Gastroesophageal sphincter (tissue), 4 donors: ENCODE results near the gene NPY2R. TPM values are rescaled to one million over a fixed set of nuclear protein-coding genes. Genes with fewer than 3 reads are reported as not detected.

ENCODE experiments used
- ATAC-seq: fragments of 150-250 bp; one replicate; pipeline ENCODE4 v1.9.1; 2016; ENCODE audit warnings: mild to moderate bottlenecking, moderate library complexity
- H3K27ac ChIP-seq, 4 donors: fragments of 200-600 bp; sonication (generic) in 3 of 4; 1 replicate in 3 of 4; 2 replicates in 1 of 4; pipeline ENCODE4 v1.5.1; 2016 to 2019
- H3K27me3 ChIP-seq: fragments of 200-600 bp; sonication (generic); one replicate; pipeline ENCODE4 v1.5.1; 2019
- H3K36me3 ChIP-seq, 2 donors: fragments of 200-600 bp; sonication (generic); one replicate each; pipeline ENCODE4 v1.5.1; 2019; ENCODE audit warnings: control low read depth in 1 of 2
- H3K4me1 ChIP-seq, 3 donors: fragments of 200-600 bp; sonication (generic); 1 replicate in 2 of 3; 2 replicates in 1 of 3; pipeline ENCODE4 v1.5.1; 2016 to 2019; ENCODE audit warnings: control low read depth in 2 of 3
- H3K4me3 ChIP-seq, 2 donors: fragments of 200-600 bp; sonication (generic); one replicate each; pipeline ENCODE4 v1.5.1; 2019; ENCODE audit warnings: mild to moderate bottlenecking in 1 of 2, moderate library complexity in 1 of 2
- H3K9me3 ChIP-seq, 3 donors: fragments of 200-600 bp; sonication (generic); one replicate each; pipeline ENCODE4 v1.5.1; 2017 to 2019; ENCODE audit warnings: control low read depth in 2 of 3
- EP300 ChIP-seq: sonication (generic); formaldehyde crosslinking; IDR thresholded peaks from one replicate; pipeline ENCODE4 v1.6.1; 2017; ENCODE audit warnings: antibody characterized with exemption, mild to moderate bottlenecking
- POLR2A ChIP-seq, 2 donors: fragments of 450-650 bp; IDR thresholded peaks; one replicate each; pipeline ENCODE4 v1.6.1; 2017; ENCODE audit warnings: antibody characterized with exemption in 2 of 2, mild to moderate bottlenecking in 2 of 2, moderate library complexity in 1 of 2
- POLR2AphosphoS5 ChIP-seq: sonication (generic); formaldehyde crosslinking; IDR thresholded peaks from one replicate; pipeline ENCODE4 v1.6.1; 2017; ENCODE audit warnings: antibody characterized with exemption
- WGBS, 2 donors: methylation state at CpG; one replicate each; pipeline ENCODE4 v1.1.5; 2018; ENCODE audit warnings: low coverage in 1 of 2; 5-methylcytosine and 5-hydroxymethylcytosine counted together
- total RNA-seq, 4 donors: library from RNA; depleted of rRNA; stranded (reverse); fragments of >200 nt; gene quantifications; one replicate each; pipeline ENCODE4 v1.1.0, GENCODE V29; 2016
- TF ChIP-seq, protein P1 (sequence below), 4 experiments: fragments of 200-600 bp in 2 of 4; fragments of 450-650 bp in 2 of 4; sonication (generic) in 1 of 4; IDR thresholded peaks; one replicate each; pipeline ENCODE4 v1.5.1; 2017 to 2019; ENCODE audit warnings: antibody characterized with exemption in 4 of 4, mild to moderate bottlenecking in 2 of 4, moderate library complexity in 2 of 4

NPY2R gene
- total RNA-seq, 4 donors from 2014 or later, result 0.67 TPM; not detected in 3

GRCh38 chr4:155263480-155263879 lies 55.0 kb downstream of the NPY2R start:
- TF ChIP-seq POLR2A (IDR thresholded peaks at IDR 0.05), result no peak
- no peak for TF ChIP-seq POLR2AphosphoS5
- TF ChIP-seq, protein P1, sequence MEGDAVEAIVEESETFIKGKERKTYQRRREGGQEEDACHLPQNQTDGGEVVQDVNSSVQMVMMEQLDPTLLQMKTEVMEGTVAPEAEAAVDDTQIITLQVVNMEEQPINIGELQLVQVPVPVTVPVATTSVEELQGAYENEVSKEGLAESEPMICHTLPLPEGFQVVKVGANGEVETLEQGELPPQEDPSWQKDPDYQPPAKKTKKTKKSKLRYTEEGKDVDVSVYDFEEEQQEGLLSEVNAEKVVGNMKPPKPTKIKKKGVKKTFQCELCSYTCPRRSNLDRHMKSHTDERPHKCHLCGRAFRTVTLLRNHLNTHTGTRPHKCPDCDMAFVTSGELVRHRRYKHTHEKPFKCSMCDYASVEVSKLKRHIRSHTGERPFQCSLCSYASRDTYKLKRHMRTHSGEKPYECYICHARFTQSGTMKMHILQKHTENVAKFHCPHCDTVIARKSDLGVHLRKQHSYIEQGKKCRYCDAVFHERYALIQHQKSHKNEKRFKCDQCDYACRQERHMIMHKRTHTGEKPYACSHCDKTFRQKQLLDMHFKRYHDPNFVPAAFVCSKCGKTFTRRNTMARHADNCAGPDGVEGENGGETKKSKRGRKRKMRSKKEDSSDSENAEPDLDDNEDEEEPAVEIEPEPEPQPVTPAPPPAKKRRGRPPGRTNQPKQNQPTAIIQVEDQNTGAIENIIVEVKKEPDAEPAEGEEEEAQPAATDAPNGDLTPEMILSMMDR (IDR thresholded peaks at IDR 0.05), result no peak
- TF ChIP-seq EP300, result no peak
- Histone ChIP-seq H3K4me3 (no peak overlapping the region), H3K4me1 (no peaks in the 10 kb centered on the region), H3K9me3 (no peaks in the 10 kb centered on the region), H3K27me3 (no peaks in the 10 kb centered on the region), H3K27ac (no peak overlapping the region), H3K36me3 (no peaks in the 10 kb centered on the region)
- WGBS, 2 donors, result 90 to 93% methylated on average over 1 of the region's 1 CpG
- no peak for ATAC-seq

DNA sequence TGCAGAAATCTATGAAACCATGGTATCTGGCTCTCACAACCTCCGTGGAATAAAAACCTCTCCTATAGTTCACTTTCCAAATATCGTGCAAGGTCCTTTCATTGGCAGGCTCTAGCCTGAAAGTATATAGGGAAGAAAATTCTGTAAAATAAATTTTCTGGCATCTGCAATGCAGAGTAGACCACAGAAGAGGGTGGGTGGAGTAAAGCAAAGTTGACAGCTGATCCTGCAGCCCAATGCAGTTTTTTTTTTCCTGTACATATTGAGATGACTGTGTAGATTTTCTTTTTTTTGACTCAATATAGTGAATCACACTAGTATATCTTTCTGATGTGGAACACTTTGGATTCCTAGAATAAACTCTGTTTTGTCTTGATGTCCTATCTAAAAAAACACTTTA lies 56.7 kb downstream of the NPY2R start:
- TF ChIP-seq POLR2A (IDR thresholded peaks at IDR 0.05) (no peak), POLR2AphosphoS5 (no peak), EP300 (no peak)
- TF ChIP-seq, protein P1 (IDR thresholded peaks at IDR 0.05), result no peak
- ATAC-seq, result no peak
- H3K4me1 ChIP-seq, result no peaks in the 10 kb centered on the region
- H3K27ac ChIP-seq, result no peak overlapping the region
- H3K9me3 ChIP-seq, result no peaks in the 10 kb centered on the region
- H3K27me3 ChIP-seq, result no peaks in the 10 kb centered on the region
- H3K4me3 ChIP-seq, result no peak overlapping the region
- 61 to 65% methylated on average over 2 of the region's 2 CpGs for WGBS, 2 donors
- H3K36me3 ChIP-seq, result no peaks in the 10 kb centered on the region

Other genes starting within 250 kb of the NPY2R start
- 10 to 100 TPM; 13.3 to 21.8 (median 14.7) TPM for gene MAP9, start 168.3 kb downstream of the NPY2R start, total RNA-seq